Sigmoid colon (tissue), 7 donors: ENCODE results near the gene ALDH1A1. TPM values are rescaled to one million over a fixed set of nuclear protein-coding genes. Genes with fewer than 3 reads are reported as not detected.

Experiments used
- DNase-seq: peaks from one replicate; pipeline ENCODE4 v3.0.0-alpha.2; 2019
- H3K27ac ChIP-seq, 4 donors: fragments of 200-600 bp; sonication (generic); one replicate each; pipeline ENCODE4 v1.5.1; 2016 to 2019; ENCODE audit warnings: mild to moderate bottlenecking in 1 of 4
- H3K27me3 ChIP-seq, 3 donors: fragments of 200-600 bp; sonication (generic); one replicate each; pipeline ENCODE4 v1.5.1; 2019; ENCODE audit warnings: mild to moderate bottlenecking in 1 of 3
- H3K36me3 ChIP-seq, 4 donors: fragments of 200-600 bp; sonication (generic); one replicate each; pipeline ENCODE4 v1.5.1; 2016 to 2019
- H3K4me1 ChIP-seq, 4 donors: fragments of 200-600 bp; sonication (generic); one replicate each; pipeline ENCODE4 v1.5.1; 2017 to 2019
- H3K4me3 ChIP-seq, 4 donors: fragments of 200-600 bp; sonication (generic); one replicate each; pipeline ENCODE4 v1.5.1; 2017 to 2019; ENCODE audit warnings: mild to moderate bottlenecking in 2 of 4, moderate library complexity in 1 of 4
- H3K9me3 ChIP-seq, 4 donors: fragments of 200-600 bp in 3 of 4; sonication (generic) in 3 of 4; one replicate each; pipeline versions ENCODE4 v1.5.1 to v1.6.1; 2013 to 2019
- EP300 ChIP-seq, 4 donors: sonication (generic); formaldehyde crosslinking; IDR thresholded peaks; one replicate each; pipeline ENCODE4 v1.6.1; 2017; ENCODE audit warnings: antibody characterized with exemption in 4 of 4
- POLR2A ChIP-seq, 2 donors: fragments of 450-650 bp; IDR thresholded peaks; one replicate each; pipeline ENCODE4 v1.6.1; 2016; ENCODE audit warnings: antibody characterized with exemption in 2 of 2, mild to moderate bottlenecking in 2 of 2, moderate library complexity in 2 of 2
- POLR2AphosphoS5 ChIP-seq, 4 donors: sonication (generic); formaldehyde crosslinking; IDR thresholded peaks; one replicate each; pipeline ENCODE4 v1.6.1; 2017; ENCODE audit warnings: antibody characterized with exemption in 4 of 4
- WGBS, 2 donors: extraction: QIAGEN DNeasy Blood & Tissue Kit; methylation state at CpG; one replicate each; pipeline ENCODE4 v1.1.7; 2013; 5-methylcytosine and 5-hydroxymethylcytosine counted together
- intact Hi-C: fragments of 100-400 bp; cut with DNase I; formaldehyde crosslinking; loops from one replicate; pipeline ENCODE4 v1.15.1; 2023
- polyA plus RNA-seq, 3 donors: library from polyadenylated mRNA; stranded (reverse); fragments of 200-250 nt; gene quantifications; one replicate each; pipeline ENCODE4 v1.2.3, GENCODE V29; 2013
- total RNA-seq, 4 donors: library from RNA; depleted of rRNA; stranded (reverse); fragments of >200 nt; gene quantifications; one replicate each; pipeline ENCODE4 v1.1.0, GENCODE V29; 2016
- TF ChIP-seq, protein P1 (sequence below), 4 experiments: fragments of 450-650 bp in 3 of 4; fragments of 200-600 bp in 1 of 4; IDR thresholded peaks; one replicate each; pipeline ENCODE4 v1.5.1; 2016 to 2019; ENCODE audit warnings: antibody characterized with exemption in 4 of 4, mild to moderate bottlenecking in 3 of 4, moderate library complexity in 2 of 4
- donor health status: healthy with polysubstance abuse.
- donor health status: Bipolar disorder and iron deficiency.
- donor health status: healthy.

ALDH1A1 gene
- total and polyA plus RNA-seq, 7 donors: 52.6 to 353 (median 241) TPM

DNA sequence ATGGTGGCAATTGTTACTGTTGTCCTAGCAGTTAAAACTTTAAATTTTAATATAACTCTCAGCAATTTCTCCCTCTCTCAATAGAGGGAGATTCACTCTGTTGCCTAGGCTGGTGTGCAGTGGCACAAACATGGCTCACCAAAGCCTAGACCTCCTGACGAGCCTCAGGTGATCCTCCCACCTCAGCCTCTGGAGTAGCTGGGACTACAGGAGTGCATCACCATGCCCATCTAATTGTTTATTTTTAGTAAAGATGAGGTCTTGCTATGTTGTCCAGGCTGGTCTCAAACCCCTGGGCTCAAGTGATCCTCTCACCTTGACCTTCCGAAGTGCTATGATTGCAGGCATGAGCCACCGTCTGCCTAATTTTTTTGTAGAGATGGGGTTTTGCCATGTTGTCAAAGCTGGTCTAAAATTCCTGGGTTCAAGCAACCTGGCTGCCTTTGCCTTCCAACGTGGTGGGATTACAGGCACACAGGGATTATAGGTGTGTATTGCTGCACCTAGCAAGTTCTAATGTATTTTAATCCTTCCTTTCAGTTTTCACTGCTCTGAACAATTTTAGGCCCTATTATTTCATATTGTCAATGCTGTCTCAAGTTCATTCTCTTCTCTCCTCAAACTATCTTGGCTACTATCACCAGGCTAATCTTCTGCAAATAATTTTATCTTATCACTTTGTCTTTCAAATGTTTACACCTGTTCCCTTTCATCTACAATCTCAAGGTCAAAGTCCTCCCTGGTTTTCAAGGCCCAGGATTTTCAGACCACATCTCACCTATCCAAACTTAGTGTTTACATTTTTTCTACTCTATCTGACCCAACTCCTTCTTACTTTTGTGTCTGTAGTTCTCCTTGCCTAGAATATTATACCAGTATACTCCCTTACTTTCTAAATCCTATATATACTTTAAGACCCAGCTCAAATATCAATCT, 18.9 kb downstream of the ALDH1A1 start:
- 72 to 81% methylated on average over 4 of the region's 4 CpGs for WGBS, 2 donors
- no peaks in the 10 kb centered on the region for H3K9me3 ChIP-seq
- H3K4me1 ChIP-seq: peaks cover 0 to 88% (median 60%) of the 10 kb centered on the region in 4 donors
- H3K27me3 ChIP-seq: no peaks in the 10 kb centered on the region
- intact Hi-C loops: no loop called here
- no peak overlapping the region for H3K4me3 ChIP-seq
- peak overlapping the region in 3 of 4 donors; percentile 53 to 79 (median 73) for H3K27ac ChIP-seq
- peaks cover 0 to 30% (median 3%) of the 10 kb centered on the region in 4 donors for H3K36me3 ChIP-seq
- TF ChIP-seq POLR2AphosphoS5 (IDR thresholded peaks at IDR 0.05) (no peak), POLR2A (IDR thresholded peaks at IDR 0.05) (no peak), EP300 (IDR thresholded peaks at IDR 0.05) (no peak)
- TF ChIP-seq, protein P1, sequence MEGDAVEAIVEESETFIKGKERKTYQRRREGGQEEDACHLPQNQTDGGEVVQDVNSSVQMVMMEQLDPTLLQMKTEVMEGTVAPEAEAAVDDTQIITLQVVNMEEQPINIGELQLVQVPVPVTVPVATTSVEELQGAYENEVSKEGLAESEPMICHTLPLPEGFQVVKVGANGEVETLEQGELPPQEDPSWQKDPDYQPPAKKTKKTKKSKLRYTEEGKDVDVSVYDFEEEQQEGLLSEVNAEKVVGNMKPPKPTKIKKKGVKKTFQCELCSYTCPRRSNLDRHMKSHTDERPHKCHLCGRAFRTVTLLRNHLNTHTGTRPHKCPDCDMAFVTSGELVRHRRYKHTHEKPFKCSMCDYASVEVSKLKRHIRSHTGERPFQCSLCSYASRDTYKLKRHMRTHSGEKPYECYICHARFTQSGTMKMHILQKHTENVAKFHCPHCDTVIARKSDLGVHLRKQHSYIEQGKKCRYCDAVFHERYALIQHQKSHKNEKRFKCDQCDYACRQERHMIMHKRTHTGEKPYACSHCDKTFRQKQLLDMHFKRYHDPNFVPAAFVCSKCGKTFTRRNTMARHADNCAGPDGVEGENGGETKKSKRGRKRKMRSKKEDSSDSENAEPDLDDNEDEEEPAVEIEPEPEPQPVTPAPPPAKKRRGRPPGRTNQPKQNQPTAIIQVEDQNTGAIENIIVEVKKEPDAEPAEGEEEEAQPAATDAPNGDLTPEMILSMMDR (IDR thresholded peaks at IDR 0.05): no peak
- no peak for DNase-seq

DNA sequence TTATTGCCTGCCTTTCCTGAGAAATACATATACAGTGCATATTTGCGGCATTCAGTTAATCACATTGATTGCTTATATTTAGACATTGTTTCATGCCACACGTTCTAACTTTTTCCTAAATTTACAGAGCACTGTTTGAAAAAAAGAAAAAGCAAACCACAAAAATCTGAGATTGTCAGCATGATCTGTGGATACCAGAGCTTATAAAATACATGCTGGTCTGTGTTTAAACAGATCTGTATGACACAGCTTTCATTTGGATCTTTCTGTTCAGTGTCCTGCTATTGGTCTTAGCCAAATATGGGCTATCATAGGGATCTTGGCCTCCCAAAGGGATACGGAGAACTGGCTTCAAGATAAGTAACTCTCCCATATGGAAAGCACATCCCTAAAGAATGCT, 20.2 kb downstream of the ALDH1A1 start:
- no peak for DNase-seq
- Histone ChIP-seq H3K36me3 (peaks cover 0 to 33% (median 3%) of the 10 kb centered on the region in 4 donors), H3K9me3 (no peaks in the 10 kb centered on the region), H3K27me3 (no peaks in the 10 kb centered on the region), H3K4me3 (no peak overlapping the region), H3K27ac (peak overlapping the region in 3 of 4 donors; percentile 53 to 79 (median 73)), H3K4me1 (peaks cover 0 to 89% (median 63%) of the 10 kb centered on the region in 4 donors)
- intact Hi-C loops: no loop called here
- peak in 3 of 4 donors; percentile 42 to 81 (median 79) for TF ChIP-seq POLR2AphosphoS5 (IDR thresholded peaks at IDR 0.05)
- TF ChIP-seq, protein P1 (IDR thresholded peaks at IDR 0.05): no peak
- peak in 2 of 4 donors; percentile 14 to 50 for TF ChIP-seq EP300 (IDR thresholded peaks at IDR 0.05)
- TF ChIP-seq POLR2A (IDR thresholded peaks at IDR 0.05): no peak
- 76 to 79% methylated on average over 3 of the region's 3 CpGs for WGBS, 2 donors

DNA sequence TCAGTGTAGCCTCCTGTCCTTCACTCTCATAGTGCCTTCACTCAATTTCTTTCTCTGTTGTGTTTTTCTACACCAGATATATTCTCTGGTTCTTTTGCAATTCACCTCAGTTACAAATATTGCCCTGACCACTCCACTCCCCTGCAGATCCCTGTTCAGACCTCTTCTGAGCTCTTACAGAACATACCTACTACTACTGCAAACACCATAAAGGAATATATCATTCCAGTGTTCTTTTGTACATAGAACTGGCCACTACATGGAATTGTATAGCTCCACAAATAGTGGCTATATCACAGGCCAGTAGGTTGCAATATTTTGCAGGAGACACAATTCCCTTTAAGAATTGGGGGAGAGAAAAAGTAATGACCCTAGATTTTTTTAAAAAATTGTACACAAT, 21.0 kb downstream of the ALDH1A1 start:
- TF ChIP-seq EP300 (IDR thresholded peaks at IDR 0.05) (no peak), POLR2A (IDR thresholded peaks at IDR 0.05) (no peak), POLR2AphosphoS5 (IDR thresholded peaks at IDR 0.05) (no peak)
- TF ChIP-seq, protein P1 (IDR thresholded peaks at IDR 0.05): no peak
- peaks cover 0 to 40% (median 5%) of the 10 kb centered on the region in 4 donors for H3K36me3 ChIP-seq

DNA sequence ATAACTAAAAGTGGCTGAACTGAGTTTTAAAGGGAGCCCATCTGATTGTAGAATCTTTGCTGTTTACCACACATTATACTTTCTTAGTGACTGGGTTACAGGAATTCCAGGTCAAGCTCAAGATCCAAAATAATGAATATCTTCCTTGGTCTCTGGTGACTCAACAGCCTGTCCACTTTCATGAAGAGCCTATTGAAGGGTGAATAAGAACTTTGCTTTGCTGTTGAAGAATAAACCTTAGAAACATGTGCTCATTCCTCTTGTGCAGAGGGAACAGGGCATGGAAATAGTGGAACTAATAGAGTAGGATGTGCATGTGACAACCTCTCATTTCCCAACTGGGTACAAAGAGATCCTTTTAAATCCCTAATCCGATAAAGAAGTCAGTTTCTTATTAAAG, 21.4 kb downstream of the ALDH1A1 start:
- intact Hi-C loops: no loop called here
- Histone ChIP-seq H3K4me3 (no peak overlapping the region), H3K27me3 (no peaks in the 10 kb centered on the region), H3K27ac (peak overlapping the region in 3 of 4 donors; percentile 15 to 79 (median 73)), H3K36me3 (peaks cover 0 to 45% (median 8%) of the 10 kb centered on the region in 4 donors), H3K9me3 (no peaks in the 10 kb centered on the region), H3K4me1 (peaks cover 0 to 77% (median 54%) of the 10 kb centered on the region in 4 donors)
- no peak for DNase-seq
- 80 to 90% methylated on average over 1 of the region's 1 CpG for WGBS, 2 donors
- no peak for TF ChIP-seq POLR2A (IDR thresholded peaks at IDR 0.05)
- TF ChIP-seq, protein P1 (IDR thresholded peaks at IDR 0.05): no peak
- TF ChIP-seq EP300 (IDR thresholded peaks at IDR 0.05): no peak
- no peak for TF ChIP-seq POLR2AphosphoS5 (IDR thresholded peaks at IDR 0.05)

More for the DNA sequence above, 21.0 kb downstream of the ALDH1A1 start:
- Histone ChIP-seq H3K9me3 (no peaks in the 10 kb centered on the region), H3K4me1 (peaks cover 0 to 81% (median 58%) of the 10 kb centered on the region in 4 donors), H3K27me3 (no peaks in the 10 kb centered on the region), H3K4me3 (no peak overlapping the region), H3K27ac (peak overlapping the region in 3 of 4 donors; percentile 53 to 79 (median 73))
- intact Hi-C loops: no loop called here
- DNase-seq: no peak
